Liver (tissue), 9 donors: ENCODE data around the gene CDCA8. TPM values are rescaled to one million over a fixed set of nuclear protein-coding genes. Genes with fewer than 3 reads are reported as not detected.

ENCODE experiments used
- DNase-seq: peaks from one replicate; pipeline ENCODE4 v3.0.0-alpha.2; 2017; ENCODE audit warnings: low spot score
- H3K27ac ChIP-seq, 2 donors: one replicate each; pipeline ENCODE4 v1.7.0; 2013; ENCODE audit warnings: inconsistent platforms in 2 of 2, low read length in 2 of 2, control low read depth in 1 of 2, low read depth in 1 of 2, mild to moderate bottlenecking in 1 of 2
- H3K27me3 ChIP-seq, 4 donors: one replicate each; pipeline versions ENCODE4 v1.6.1 to v1.7.0; 2013; ENCODE audit warnings: low read length in 3 of 4, inconsistent platforms in 1 of 4, mild to moderate bottlenecking in 1 of 4, moderate library complexity in 1 of 4; ENCODE audit not compliant: control insufficient read depth in 4 of 4, insufficient read depth in 4 of 4
- H3K36me3 ChIP-seq, 4 donors: one replicate each; pipeline versions ENCODE4 v1.6.1 to v1.7.0; 2013; ENCODE audit warnings: low read length in 3 of 4, mild to moderate bottlenecking in 3 of 4, low read depth in 1 of 4, moderate library complexity in 1 of 4; ENCODE audit not compliant: control insufficient read depth in 4 of 4, insufficient read depth in 3 of 4
- H3K4me1 ChIP-seq, 4 donors: one replicate each; pipeline versions ENCODE4 v1.6.1 to v1.7.0; 2013; ENCODE audit warnings: low read length in 3 of 4, mild to moderate bottlenecking in 3 of 4, moderate library complexity in 1 of 4; ENCODE audit not compliant: control insufficient read depth in 4 of 4, insufficient read depth in 4 of 4
- H3K4me3 ChIP-seq, 3 donors: one replicate each; pipeline versions ENCODE4 v1.6.1 to v1.7.0; 2013; ENCODE audit warnings: low read length in 3 of 3, control low read depth in 1 of 3, low read depth in 1 of 3, mild to moderate bottlenecking in 1 of 3
- H3K9ac ChIP-seq, 2 donors: one replicate each; pipeline ENCODE4 v1.7.0; 2013; ENCODE audit warnings: low read length in 2 of 2, mild to moderate bottlenecking in 2 of 2, moderate library complexity in 2 of 2, control low read depth in 1 of 2, low read depth in 1 of 2
- H3K9me3 ChIP-seq, 4 donors: one replicate each; pipeline versions ENCODE4 v1.6.1 to v1.7.0; 2013; ENCODE audit warnings: low read length in 3 of 4; ENCODE audit not compliant: control insufficient read depth in 4 of 4
- ATF3 ChIP-seq: IDR thresholded peaks from 2 replicates; pipeline ENCODE4 v1.6.1; 2016; ENCODE audit warnings: antibody characterized with exemption
- CTCF ChIP-seq: fragments of 150-350 bp; IDR thresholded peaks from 2 replicates; pipeline ENCODE4 v1.5.1; 2017; ENCODE audit warnings: improper control_type of control experiment, low read depth, low read length; ENCODE audit not compliant: missing input control
- EGR1 ChIP-seq, 2 donors: IDR thresholded peaks; 2 replicates each; pipeline ENCODE4 v1.6.1; 2016 to 2018; ENCODE audit warnings: antibody characterized with exemption in 2 of 2, low read depth in 2 of 2
- FOXA1 ChIP-seq: IDR thresholded peaks from 2 replicates; pipeline ENCODE4 v1.6.1; 2016; ENCODE audit warnings: antibody characterized with exemption
- GABPA ChIP-seq, 2 donors: IDR thresholded peaks in 1 of 2; conservative IDR thresholded peaks in 1 of 2; 2 replicates each; pipeline ENCODE4 v1.6.1; 2016; ENCODE audit warnings: antibody characterized with exemption in 2 of 2, mild to moderate bottlenecking in 1 of 2, moderate library complexity in 1 of 2
- HNF4A ChIP-seq, 2 donors: conservative IDR thresholded peaks; 2 replicates each; pipeline ENCODE4 v1.6.1; 2016; ENCODE audit warnings: antibody characterized with exemption in 2 of 2, mild to moderate bottlenecking in 2 of 2
- HNF4G ChIP-seq: IDR thresholded peaks from 2 replicates; pipeline ENCODE4 v1.6.1; 2016; ENCODE audit warnings: antibody characterized with exemption
- JUND ChIP-seq, 2 donors: IDR thresholded peaks; 2 replicates each; pipeline ENCODE4 v1.6.1; 2016; ENCODE audit warnings: antibody characterized with exemption in 2 of 2
- MAX ChIP-seq: IDR thresholded peaks from 2 replicates; pipeline ENCODE4 v1.6.1; 2016; ENCODE audit warnings: antibody characterized with exemption
- RAD21 ChIP-seq, 2 donors: IDR thresholded peaks; 2 replicates each; pipeline ENCODE4 v1.6.1; 2016; ENCODE audit warnings: antibody characterized with exemption in 2 of 2, mild to moderate bottlenecking in 2 of 2
- REST ChIP-seq: IDR thresholded peaks from 2 replicates; pipeline ENCODE4 v1.6.1; 2016; ENCODE audit warnings: antibody characterized with exemption, mild to moderate bottlenecking
- RXRA ChIP-seq, 2 donors: IDR thresholded peaks; 2 replicates each; pipeline ENCODE4 v1.6.1; 2017 to 2018; ENCODE audit warnings: antibody characterized with exemption in 2 of 2, mild to moderate bottlenecking in 1 of 2
- SP1 ChIP-seq: IDR thresholded peaks from 2 replicates; pipeline ENCODE4 v1.6.1; 2018; ENCODE audit warnings: antibody characterized with exemption, mild to moderate bottlenecking
- TAF1 ChIP-seq: conservative IDR thresholded peaks from 2 replicates; pipeline ENCODE4 v1.6.1; 2016; ENCODE audit warnings: antibody characterized with exemption, mild to moderate bottlenecking
- YY1 ChIP-seq: IDR thresholded peaks from 2 replicates; pipeline ENCODE4 v1.6.1; 2016; ENCODE audit warnings: antibody characterized with exemption, mild to moderate bottlenecking
- ZBTB33 ChIP-seq: IDR thresholded peaks from 2 replicates; pipeline ENCODE4 v1.6.1; 2016; ENCODE audit warnings: antibody characterized with exemption
- WGBS: extraction: QIAGEN DNeasy Blood & Tissue Kit; methylation state at CpG from one replicate; pipeline ENCODE4 v1.1.7; 2013; 5-methylcytosine and 5-hydroxymethylcytosine counted together
- polyA plus RNA-seq, 2 donors: library from polyadenylated mRNA; stranded (reverse) in 1 of 2; unstranded in 1 of 2; fragments of 200-250 nt in 1 of 2; fragments of >200 nt in 1 of 2; fragmentation: Nextera tagmentation in 1 of 2; extraction: Ambion mirVana in 1 of 2; gene quantifications; one replicate each; pipeline versions ENCODE4 v1.2.1 to v1.2.3, GENCODE V29; 2013 to 2015
- total RNA-seq, 2 donors: library from RNA; depleted of rRNA; stranded (reverse); fragments of >200 nt; gene quantifications; one replicate each; pipeline ENCODE4 v1.2.3, GENCODE V29; 2014
- donor health status: healthy.
- donor health status: healthy.
- donor health status: healthy.
- donor health status: healthy.
- donor health status: healthy.

Gene CDCA8
- total and polyA plus RNA-seq, 4 donors = 0.25 to 16.5 (median 1.4) TPM

- H3K4me1 ChIP-seq = no peaks in the 10 kb centered on the region
- no peak overlapping the region for H3K27ac ChIP-seq
- no peaks in the 10 kb centered on the region for H3K36me3 ChIP-seq
- 85% methylated on average over 2 of the region's 2 CpGs for WGBS
- DNase-seq = no peak
- TF ChIP-seq FOXA1 (no peak), YY1 (no peak), SP1 (no peak), HNF4A (conservative IDR thresholded peaks at IDR 0.05) (no peak), TAF1 (no peak), EGR1 (IDR thresholded peaks at IDR 0.05; ENCODE audit: low read depth in 2 of 2) (no peak), HNF4G (no peak), RAD21 (IDR thresholded peaks at IDR 0.05) (no peak), ZBTB33 (no peak), RXRA (IDR thresholded peaks at IDR 0.05) (no peak), JUND (IDR thresholded peaks at IDR 0.05) (no peak)
- peaks cover 0 to 3% (median 1%) of the 10 kb centered on the region in 4 donors for H3K27me3 ChIP-seq
- H3K4me3 ChIP-seq = no peak overlapping the region
- no peaks in the 10 kb centered on the region for H3K9me3 ChIP-seq
- no peak overlapping the region for H3K9ac ChIP-seq
Measured at GRCh38 chr1:37739222-37739621, 46.9 kb downstream of the CDCA8 start.

GRCh38 chr1:37741130-37741529 lies 48.8 kb downstream of the CDCA8 start:
- Histone ChIP-seq H3K4me3 (no peak overlapping the region), H3K27ac (no peak overlapping the region), H3K9ac (no peak overlapping the region), H3K9me3 (no peaks in the 10 kb centered on the region), H3K27me3 (peaks cover 0 to 3% (median 1%) of the 10 kb centered on the region in 4 donors), H3K4me1 (no peaks in the 10 kb centered on the region), H3K36me3 (no peaks in the 10 kb centered on the region)
- TF ChIP-seq JUND (IDR thresholded peaks at IDR 0.05) (no peak), HNF4A (conservative IDR thresholded peaks at IDR 0.05) (no peak), REST (no peak), YY1 (no peak), SP1 (no peak), CTCF (no peak), EGR1 (IDR thresholded peaks at IDR 0.05; ENCODE audit: low read depth in 2 of 2) (no peak), MAX (no peak), GABPA (IDR thresholded peaks at IDR 0.05 in 1 of 2, conservative IDR thresholded peaks at IDR 0.05 in 1 of 2) (no peak), ATF3 (no peak), RAD21 (IDR thresholded peaks at IDR 0.05) (no peak), FOXA1 (no peak), TAF1 (no peak), RXRA (IDR thresholded peaks at IDR 0.05) (no peak)
- DNase-seq = no peak
- WGBS = 79% methylated on average over 9 of the region's 9 CpGs
